ENCODE measurements around the gene MBTPS1.
"Not testable (repeated sequence)": the region's sequence is repeated elsewhere in the genome, so short reads cannot be mapped to it uniquely, and the experiment has no call there.

Gene MBTPS1

DNA sequence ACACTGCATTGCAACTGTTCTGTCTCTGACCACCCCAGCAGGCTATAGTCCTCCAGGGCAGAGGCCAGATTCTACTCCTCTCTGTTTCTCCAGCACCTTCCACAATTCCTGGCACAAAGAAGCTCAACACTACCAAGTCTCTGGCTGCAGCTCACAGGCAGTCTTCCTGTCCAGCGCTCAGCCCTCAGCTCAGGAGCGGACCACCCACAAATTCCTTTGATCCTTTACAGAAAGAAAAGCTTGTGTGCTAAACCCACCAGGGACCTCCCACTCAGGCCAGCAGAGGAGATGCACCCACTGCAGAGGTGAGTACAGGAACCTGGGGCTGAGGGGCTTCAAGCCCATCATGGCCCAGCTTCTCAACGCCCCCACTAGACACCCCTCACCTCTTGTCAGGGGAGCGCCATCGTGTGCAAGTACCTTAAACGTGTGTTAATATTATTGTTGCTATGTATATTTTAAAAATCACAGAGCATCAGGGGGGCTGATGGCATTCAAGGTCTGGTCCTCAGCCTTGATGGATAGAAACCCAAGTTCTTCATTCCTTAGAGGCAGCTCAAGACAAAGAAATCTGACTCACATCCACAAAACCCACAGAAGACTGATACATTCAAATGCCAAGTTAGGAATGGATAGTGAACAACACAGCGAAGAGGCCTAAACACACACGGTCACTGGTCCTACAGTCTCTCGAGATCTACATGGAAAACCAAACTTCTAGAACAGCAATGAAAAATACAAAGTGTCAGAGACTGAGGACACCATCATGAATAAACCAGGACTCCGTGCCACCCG, 19.8 kb upstream of the MBTPS1 start:
- no peak for DNase-seq

DNA sequence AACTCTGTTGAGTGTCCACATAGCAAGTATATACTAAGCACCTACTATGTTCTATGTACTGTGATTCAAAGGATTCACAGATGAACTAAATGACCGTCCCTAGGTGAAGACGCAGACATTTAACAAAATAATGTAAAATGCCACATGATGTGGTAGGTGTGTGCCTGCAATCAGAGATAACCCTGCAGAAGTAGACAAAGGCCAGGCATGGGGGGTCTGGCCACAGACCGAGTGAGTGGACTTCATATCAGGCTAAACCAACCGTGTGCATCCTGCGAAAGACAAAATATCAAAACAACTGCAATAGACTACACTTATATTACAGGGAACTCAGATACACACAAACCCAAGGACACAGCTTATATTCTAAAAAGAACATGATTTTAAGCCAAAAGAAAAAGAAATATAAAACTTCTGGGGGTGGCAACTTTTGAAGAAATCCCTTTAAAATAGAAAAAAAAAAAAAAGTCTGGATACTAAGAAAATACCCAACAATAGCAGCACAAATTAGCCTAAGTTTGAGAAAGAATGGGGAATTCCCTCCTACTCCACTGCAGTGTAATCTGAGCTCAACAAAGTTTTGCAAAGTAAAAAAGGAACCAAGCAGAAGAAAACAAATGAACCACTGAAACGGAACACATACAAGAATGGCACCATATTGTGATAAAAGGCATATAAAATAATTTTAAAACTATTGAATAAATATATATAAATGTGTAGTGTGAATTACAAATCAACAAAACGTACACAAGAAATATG, 16.0 kb upstream of the MBTPS1 start:
- no peak for DNase-seq

DNA sequence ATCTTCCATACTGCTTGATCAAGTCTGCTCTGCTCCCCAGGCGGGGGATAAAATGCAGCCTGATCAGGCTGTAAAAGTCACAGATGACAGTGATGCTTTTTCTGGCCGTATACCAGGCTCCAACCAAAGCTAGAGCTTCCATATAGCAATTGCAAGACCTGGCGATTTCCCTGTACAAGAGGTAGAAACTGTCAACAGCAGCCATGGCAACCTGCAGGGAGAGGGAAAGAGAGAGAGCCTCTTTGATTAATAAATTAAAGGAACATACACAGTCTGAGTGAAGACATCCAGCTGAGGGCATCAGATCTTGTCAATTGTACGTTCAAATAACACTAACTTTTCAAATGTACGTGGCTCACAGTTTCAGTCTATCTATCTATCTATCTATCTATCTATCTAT, 14.4 kb upstream of the MBTPS1 start:
- DNase-seq = no peak

DNA sequence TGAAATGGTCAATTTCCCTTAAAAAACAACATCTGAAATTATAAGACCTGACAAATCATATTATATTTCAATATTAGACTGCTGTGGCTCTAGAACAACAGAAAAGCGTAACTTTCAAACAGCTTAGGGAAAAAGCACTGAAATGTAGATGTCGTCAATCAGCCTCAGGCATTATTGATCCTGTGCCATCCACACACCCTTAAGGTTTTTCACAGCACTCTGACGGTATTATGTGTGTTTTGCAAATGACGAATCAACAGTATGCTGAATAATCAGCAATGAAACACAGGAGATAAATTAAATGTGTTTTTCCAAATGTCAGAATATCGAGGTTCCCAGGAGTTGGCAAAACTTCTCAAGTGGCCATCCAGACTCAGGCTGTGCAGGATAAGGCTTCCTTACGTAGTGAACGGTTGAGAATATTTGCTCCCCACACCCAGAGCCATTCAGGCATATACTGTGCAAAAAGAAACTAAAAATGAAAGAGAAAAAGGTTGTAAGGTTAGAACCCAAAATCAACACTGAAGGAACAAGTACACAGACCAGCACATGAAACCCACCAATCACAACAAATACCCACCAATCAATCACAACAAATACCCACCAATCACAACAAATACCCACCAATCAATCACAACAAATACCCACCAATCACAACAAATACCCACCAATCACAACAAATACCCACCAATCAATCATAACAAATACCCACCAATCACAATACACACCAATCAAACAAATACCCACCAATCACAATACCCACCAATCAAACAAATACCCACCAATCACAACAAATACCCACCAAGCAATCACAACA, 7.7 kb upstream of the MBTPS1 start:
- no peak for DNase-seq

DNA sequence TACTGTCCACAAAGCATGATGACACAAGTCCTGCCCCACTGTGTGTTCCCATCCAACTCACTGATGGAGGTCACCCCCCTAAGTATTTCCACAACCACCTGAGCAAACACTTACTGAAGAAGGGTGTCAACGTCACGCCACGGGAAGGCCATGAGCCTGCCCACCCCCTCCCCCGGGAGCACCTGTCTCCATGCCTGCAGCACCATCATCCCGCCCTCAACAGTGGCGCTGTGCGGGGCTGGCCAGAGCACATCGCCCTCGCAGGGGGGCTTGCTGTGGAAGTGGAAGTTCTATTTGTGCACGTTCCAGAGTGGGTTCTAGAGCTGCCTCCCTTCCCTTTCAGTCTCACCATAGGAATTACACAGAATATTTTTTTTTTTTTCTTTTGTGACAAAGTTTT, 4.3 kb upstream of the MBTPS1 start:
- DNase-seq = no peak

DNA sequence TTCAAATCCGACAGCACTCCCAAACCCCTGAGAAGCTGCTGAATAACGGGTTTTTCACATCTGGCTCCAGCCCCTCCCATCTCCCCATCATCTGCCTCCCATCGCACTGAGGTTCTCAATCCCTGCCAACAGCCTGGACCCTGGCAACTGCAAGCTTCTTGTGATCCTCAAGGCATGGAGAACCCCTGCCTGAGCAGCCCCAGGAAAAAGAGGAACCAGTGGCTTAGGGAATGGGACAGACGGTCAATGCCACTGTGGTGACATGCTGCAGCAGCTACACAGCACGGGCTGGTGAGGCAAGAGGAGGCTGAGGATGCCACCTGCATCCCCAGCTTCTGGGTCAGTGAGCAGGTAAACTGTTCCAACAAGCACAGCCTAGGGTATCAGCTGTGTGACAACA, 3.3 kb upstream of the MBTPS1 start:
- no peak for DNase-seq

DNA sequence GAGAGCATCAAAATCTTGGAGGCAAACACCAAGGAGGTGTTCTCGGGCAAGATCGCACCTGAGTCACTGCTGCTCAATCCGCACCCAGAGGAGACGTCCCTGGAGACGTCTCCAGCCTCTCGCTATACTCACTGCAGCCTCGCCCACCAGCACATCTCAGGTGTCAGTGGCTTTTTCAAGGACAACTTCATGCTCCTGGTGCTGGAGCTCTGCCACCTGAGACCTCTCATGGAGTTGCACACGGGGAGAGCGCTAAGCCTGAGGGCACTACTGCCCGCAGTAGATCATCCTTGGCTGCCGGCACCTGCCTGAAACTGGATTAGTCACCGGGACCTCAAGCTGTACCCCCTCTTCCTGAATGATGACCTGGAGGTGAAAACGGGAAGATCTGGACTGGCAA, 2.6 kb upstream of the MBTPS1 start:
- no peak for DNase-seq

DNA sequence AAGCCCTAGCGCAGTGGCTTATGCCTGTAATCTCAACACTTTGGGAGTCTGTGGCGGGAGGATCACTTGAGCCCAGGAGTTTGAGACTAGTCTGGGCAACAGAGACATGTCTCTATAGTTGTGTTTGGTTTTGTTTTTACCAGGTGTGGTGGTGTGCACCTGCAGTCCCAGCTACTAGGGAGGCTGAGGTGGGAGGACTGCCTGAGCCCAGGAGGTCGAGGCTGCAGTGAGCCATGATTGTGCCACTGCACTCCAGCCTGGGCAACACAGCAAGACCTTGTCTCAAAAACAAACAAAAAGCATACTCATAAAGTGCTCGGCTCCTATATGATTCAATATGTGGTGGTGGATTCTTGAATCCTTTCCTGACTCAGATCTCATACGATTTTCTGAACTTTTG, 1.6 kb upstream of the MBTPS1 start:
- not testable (repeated sequence) for DNase-seq

DNA sequence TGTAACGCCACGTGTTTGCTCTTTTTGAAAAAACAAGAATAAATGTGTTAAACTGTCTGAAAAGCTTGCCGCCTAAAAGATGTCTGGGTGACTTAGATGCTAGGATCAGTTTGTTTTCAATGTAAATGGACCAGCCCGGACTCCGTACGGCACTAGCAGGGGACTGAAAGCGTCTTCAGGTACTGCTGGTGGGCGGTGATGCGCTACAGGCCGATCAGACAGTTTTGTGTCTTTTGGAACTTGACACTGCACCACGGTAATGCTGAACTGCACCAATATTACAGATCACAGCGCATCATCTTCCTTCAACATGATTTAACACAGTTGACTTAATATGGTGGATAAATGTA, 727 bp upstream of the MBTPS1 start:
- peak; percentile 72 for DNase-seq

DNA sequence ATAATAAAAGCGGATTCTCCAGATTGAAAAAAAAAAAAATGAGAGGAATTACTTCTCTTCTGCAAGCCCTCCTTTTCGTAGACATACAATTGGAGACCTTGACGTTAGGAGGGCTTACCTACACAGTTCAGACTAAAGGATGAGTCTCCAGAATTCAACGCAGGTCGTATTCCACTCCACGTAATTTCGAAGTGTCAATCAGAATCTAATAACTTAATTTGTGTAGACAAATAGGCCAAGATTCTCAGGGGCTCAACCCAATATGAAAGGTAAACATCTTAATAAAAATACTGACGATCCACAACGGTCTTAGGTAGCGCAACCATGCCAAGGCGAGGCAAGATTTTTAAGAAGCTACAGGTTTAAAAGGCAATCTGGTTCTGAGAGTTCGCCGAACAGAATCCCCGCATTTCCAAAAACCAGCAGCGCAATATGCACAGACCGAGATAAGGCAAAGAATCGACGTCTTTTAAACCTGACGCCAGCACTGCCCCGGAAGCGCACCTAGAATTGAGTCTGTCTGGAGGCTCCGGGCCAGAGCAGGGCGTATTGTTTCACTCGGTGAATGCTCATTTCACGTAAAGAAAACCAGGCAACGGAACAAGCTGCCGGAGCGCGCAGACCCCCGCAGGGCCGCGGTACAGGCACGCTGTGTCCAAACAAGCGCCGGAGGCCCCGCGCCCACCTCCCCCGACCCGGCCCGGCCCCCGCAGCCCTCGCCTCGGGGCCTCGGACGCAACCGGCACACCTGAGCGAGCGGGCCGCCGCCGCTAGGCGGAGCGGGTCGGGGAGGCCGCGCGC, 623 bp downstream of the MBTPS1 start:
- no peak for DNase-seq

DNA sequence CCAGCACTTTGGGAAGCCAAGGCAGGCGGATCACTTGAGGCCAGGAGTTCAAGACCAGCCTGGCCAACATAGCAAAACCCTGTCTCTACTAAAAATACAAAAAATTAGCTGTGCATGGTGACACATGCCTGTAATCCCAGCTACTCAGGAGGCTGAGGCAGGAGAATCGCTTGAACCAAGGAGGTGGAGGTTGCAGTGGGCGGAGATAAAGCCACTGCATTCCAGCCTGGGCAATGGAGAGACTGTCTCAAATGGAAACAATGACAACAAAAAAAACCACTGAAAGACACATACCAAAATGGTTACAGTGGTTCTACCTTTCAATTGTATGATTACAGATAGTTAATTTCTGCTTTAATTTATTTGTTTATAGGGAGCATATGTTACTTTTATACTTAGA, 4.8 kb downstream of the MBTPS1 start:
- DNase-seq = not testable (repeated sequence)

DNA sequence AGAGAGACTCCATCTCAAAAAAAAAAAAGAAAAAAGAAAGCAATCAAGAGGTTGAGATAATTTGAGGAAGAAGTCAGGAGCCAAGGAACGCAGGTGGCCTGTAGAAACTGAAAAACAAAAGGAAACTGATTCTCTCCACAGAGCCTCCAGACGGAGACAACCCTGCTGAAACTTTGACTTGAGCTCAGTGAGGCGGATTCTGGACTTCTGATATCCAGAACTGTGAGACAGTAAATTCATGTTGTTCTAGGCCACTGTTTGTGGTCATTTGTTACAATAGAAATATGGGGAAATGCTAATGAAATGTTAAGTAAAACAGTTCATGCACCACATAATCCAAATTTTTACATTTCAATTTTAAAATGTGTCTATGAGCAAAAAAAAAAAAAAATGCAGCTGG, 5.2 kb downstream of the MBTPS1 start:
- DNase-seq = no peak

DNA sequence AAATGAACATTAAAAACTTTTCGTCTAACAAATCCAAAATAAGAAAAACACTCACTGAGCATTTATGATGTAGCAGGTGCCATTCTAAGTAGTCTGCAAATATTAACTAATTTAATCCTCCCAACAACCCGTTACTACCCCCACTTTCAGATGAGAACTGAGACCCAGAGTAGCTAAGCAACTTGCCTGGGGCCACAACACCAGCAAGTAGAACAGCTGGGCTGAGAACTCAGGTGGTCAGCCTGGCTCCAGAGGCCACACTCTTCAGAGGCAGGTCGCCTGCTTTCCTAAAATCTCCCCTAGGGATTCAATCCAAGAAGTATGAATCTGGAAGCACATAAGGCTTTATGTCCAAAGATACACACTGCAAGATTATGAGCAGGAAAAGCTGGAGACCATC, 6.2 kb downstream of the MBTPS1 start:
- no peak for DNase-seq

DNA sequence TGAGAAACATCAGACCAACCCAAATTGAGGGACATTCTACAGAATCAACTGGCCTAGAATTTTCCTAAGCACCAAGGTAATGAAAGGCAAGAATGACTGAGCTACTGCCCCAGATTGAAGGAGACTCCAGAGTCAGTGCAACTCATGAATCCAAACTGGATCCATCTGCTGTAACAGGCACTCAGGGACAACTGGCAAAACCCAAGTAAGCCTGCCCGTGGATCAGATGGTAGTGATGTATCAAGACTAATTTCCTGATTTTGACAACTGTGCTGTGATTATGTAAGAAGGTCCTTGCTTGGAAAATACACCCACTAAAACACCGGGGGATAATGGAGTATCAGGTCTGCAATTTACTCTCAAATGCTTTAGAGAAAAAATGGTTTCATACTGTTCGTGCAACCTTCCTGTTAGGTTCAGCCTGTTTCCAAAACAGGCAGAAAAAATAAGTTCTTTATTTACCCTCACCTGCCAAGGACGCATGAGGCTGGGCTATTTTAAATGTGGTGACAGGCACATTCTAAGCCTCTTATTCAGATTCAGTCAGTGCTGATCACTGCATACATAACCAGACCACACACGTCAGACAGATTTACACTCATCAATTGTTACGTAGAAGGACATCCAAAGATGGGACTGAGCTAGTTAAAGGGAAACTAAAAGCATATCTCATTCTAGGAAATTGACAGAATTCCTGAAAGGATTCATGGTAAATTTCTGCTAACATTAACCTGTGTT, 7.0 kb downstream of the MBTPS1 start:
- DNase-seq = no peak

DNA sequence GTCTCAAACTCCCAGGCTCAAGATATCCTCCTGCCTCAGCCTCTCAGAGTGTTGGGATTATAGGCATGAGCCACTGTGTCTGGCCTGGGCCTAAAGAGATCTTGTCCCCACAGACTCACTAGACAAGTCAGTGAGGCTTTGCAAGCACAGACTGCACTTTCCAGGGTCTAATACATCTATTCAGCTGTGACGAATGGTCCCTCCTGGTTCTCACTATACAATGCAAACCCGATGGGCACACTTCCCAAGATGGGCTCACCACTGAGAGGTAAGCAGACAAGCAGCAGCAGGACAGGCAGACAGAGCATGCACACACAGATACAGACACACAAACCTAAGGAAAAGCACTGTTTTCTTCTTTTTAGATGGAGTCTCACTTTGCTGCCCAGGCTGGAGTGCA, 8.8 kb downstream of the MBTPS1 start:
- DNase-seq = no peak

DNA sequence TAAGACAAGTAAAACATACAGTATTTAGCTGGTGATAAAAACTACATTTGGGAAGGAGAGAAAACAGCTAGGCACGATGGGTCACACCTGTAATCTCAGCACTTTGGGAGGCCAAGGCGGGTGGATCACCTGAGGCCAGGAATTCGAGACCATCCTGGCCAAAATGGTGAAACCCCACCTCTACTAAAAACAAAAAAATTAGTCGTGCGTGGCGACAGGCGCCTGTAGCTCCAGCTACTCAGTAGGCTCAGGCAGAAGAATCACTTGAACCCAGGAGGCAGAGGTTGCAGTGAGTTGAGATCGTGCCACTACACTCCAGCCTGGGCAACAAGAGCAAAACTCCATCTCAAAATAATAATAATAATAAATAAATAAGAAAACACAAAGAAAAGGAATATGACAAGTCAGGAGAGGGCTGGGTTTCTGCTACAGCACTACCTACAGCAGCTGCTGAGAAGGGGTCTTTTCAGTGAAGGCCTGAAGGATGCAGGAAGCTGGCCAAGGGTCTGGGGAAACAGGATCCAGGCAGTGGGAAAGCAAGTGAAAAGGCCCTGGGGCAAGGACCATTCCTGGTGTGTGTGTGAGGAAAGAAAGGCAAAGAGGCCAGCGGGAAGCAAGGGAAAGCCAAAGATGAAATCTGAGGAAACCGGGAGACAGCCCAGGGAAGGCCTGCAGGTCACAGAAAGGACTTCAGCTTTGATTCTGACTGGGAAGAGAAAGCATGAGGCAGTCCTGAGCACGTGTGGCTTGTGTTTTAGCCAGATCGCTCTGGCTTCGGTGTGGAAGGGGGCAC, 10.6 kb downstream of the MBTPS1 start:
- DNase-seq = no peak

DNA sequence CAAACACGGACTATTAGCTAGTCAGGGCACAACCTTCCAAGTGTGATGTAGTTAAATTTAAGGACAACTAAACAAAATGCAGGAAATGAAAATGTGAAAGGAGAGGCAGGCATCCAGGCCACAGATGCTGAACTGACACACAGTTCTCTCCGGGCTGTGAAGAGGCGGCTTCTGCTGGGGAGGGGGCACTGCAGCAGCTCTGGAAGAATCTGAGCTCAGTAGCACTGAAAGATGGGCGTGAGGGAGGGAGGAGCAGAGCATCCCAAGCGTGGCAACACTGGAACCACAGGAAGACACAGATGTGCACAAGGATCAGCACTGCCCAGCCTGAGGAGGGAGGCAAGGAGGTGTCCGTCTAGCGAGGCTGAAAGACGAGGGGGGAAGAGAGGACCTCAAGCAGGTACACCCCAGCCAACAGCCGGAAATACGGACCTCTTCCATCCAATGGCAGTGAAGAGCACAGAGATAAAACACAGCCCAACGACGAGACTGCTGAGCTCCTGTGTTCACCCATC, 11.4 kb downstream of the MBTPS1 start:
- DNase-seq = no peak

DNA sequence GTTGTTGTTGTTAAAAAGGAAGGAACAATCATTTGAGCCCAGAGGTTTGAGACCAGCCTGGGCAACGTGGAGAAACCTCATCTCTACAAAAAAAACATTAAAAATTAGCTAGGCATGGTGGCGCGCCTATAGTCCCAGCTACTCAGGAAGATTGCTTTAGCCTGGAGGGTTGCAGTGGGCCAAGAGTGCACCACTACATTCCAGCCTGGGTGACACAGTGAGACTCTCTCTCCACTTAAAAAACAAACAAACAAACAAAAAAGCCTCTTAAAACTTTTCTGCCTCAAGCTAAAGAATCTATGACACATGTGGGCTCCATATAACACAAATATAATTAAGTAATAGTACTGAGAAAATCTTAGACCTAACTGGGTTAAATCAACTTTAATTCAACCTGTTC, 12.5 kb downstream of the MBTPS1 start:
- no peak for DNase-seq

DNA sequence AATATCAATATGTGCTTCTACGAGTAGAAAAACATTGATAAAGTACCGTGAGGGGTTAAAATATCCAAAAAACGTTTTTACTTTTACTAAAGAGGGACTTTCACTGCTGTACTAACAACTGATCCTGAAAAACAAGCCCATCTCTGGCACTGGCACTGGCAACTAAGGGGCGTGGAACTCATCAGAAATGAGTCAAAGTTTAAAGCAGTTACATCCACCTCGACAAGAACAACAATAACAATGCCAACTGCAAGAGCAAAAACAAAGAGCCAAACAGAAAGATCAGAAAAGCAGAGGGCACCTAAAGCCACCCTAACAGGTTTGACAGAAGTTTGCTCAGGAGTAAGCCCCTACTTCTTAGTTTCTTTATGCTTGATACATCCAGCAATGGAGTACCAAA, 13.1 kb downstream of the MBTPS1 start:
- no peak for DNase-seq

DNA sequence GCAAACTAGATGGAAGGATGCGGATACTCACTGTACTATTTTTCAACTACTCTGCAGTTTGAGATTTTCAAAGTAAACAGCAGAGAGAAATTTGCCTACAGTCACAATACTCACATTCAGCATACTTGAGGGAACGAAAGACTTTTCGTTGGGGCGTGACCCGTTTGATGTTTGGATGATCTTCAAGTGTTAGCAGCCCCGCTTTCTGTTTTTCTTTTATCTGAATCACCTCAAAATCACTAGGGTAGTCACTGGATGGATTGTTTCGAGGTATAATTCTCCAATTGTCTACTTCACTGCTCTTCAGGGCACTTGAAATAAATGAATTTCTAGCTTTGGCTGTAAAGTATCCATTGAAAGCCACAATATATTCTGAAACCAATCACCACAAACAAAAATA, 17.8 kb downstream of the MBTPS1 start:
- DNase-seq = no peak

DNA sequence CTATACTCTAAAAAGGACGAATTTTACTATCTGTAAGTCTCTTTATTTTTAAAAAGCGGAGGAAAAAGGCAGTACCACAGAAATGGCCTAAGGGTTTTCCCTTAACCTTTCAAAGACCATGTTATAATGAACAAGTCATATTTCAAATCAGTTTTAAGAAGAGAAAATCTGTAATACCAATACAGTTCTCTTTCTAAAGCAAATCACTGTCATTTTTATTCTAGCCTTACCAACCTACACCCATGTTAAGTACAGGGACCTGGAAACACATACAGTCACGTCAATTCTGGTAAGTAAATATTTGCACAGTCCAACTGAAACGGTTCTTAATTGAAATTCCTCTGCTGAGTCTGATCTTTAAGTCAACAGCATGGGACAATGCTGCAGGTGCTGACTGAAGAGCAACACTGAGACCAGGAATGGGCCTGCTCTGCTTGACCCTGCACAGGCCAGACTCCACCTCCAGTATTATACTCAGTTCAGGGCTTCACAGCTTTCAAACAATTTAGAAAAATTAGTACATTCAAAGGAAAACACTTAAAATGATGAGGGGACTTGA, 20.2 kb downstream of the MBTPS1 start:
- DNase-seq = no peak

Data from activated CD8-positive, alpha-beta memory T cell treated with anti-CD3 and anti-CD28 coated beads, Interleukin-2, amount 50 U/mL, for 48 hours (primary cell).